Fibroblast of lung (primary cell): ENCODE measurements around the gene SLC2A8. TPM values are rescaled to one million over a fixed set of nuclear protein-coding genes. Genes with fewer than 3 reads are reported as not detected.
A peak's percentile ranks its signal among the peaks of the same experiment; 100 is the strongest.

Experiments
- DNase-seq, 2 donors: peaks; one replicate each; pipeline versions ENCODE4 v3.0.0 to v3.0.0-alpha.2; 2010; ENCODE audit warnings: low read depth in 2 of 2
- H2AFZ ChIP-seq: 2 replicates; pipeline ENCODE4 v1.5.1; 2012; ENCODE audit warnings: low read length, control low read depth, inconsistent platforms
- H3K27ac ChIP-seq: 2 replicates; pipeline ENCODE4 v1.5.1; 2011; ENCODE audit warnings: low read length, control low read depth; ENCODE audit not compliant: insufficient read depth
- H3K27me3 ChIP-seq: 2 replicates; pipeline ENCODE4 v1.5.1; 2011; ENCODE audit warnings: mild to moderate bottlenecking, low read length; ENCODE audit not compliant: control insufficient read depth, insufficient read depth
- H3K36me3 ChIP-seq: 2 replicates; pipeline ENCODE4 v1.5.1; 2011; ENCODE audit warnings: low read length; ENCODE audit not compliant: control insufficient read depth, insufficient read depth
- H3K4me1 ChIP-seq: 2 replicates; pipeline ENCODE4 v1.5.1; 2011; ENCODE audit warnings: low read length; ENCODE audit not compliant: control insufficient read depth, insufficient read depth; ENCODE audit errors: extremely low read depth
- H3K4me2 ChIP-seq: 2 replicates; pipeline ENCODE4 v1.5.1; 2011; ENCODE audit warnings: low read length, control low read depth; ENCODE audit not compliant: insufficient read depth; ENCODE audit errors: extremely low read depth
- H3K4me3 ChIP-seq, 4 experiments: fragments of 200-600 bp in 1 of 4; sonication (generic) in 1 of 4; replicated peaks in 1 of 4; 2 replicates each; pipeline ENCODE4 v1.5.1; 2011 to 2016; ENCODE audit warnings: low read length in 4 of 4, low read depth in 3 of 4, mild to moderate bottlenecking in 3 of 4, control low read depth in 2 of 4, inconsistent platforms in 1 of 4, mixed read lengths in 1 of 4; ENCODE audit not compliant: insufficient read depth in 1 of 4; ENCODE audit errors: control extremely low read depth in 1 of 4
- H3K79me2 ChIP-seq: 2 replicates; pipeline ENCODE4 v1.5.1; 2012; ENCODE audit warnings: mild to moderate bottlenecking, low read length, inconsistent platforms; ENCODE audit not compliant: control insufficient read depth, insufficient read depth
- H3K9ac ChIP-seq: 2 replicates; pipeline ENCODE4 v1.5.1; 2011; ENCODE audit warnings: mild to moderate bottlenecking, low read length, control low read depth; ENCODE audit not compliant: insufficient read depth
- H3K9me3 ChIP-seq: 2 replicates; pipeline ENCODE4 v1.5.1; 2012; ENCODE audit warnings: low read depth, low read length; ENCODE audit not compliant: control insufficient read depth, insufficient read depth
- H4K20me1 ChIP-seq: 2 replicates; pipeline ENCODE4 v1.5.1; 2011; ENCODE audit warnings: low read length; ENCODE audit not compliant: control insufficient read depth, insufficient read depth; ENCODE audit errors: extremely low read depth
- CTCF ChIP-seq, 2 donors: IDR thresholded peaks in 1 of 2; conservative IDR thresholded peaks in 1 of 2; 1 replicate in 1 of 2; 2 replicates in 1 of 2; pipeline ENCODE4 v1.5.1; 2011 to 2012; ENCODE audit warnings: low read length in 2 of 2, control low read depth in 1 of 2, inconsistent platforms in 1 of 2, low read depth in 1 of 2, mild to moderate bottlenecking in 1 of 2
- EZH2 ChIP-seq: IDR thresholded peaks from 2 replicates; pipeline ENCODE4 v1.5.1; 2012; ENCODE audit warnings: low read length, control low read depth, mild to moderate bottlenecking; ENCODE audit errors: missing control alignments
- polyA plus RNA-seq, 2 donors: library from polyadenylated mRNA; depleted of rRNA in 1 of 2; stranded (reverse) in 1 of 2; unstranded in 1 of 2; fragments of >200 nt; gene quantifications; 2 replicates each; pipeline ENCODE4 v1.2.1, GENCODE V29; 2011 to 2012; ENCODE audit warnings: missing spikeins in 1 of 2
- total RNA-seq: library from RNA; depleted of rRNA; stranded (reverse); fragments of >200 nt; gene quantifications from 2 replicates; pipeline ENCODE4 v1.2.1, GENCODE V29; 2014

SLC2A8 gene
- total and polyA plus RNA-seq, 2 donors (not counting 1 experiment from before 2014, with no cell fraction given) = 4.6 to 11.4 TPM

DNA sequence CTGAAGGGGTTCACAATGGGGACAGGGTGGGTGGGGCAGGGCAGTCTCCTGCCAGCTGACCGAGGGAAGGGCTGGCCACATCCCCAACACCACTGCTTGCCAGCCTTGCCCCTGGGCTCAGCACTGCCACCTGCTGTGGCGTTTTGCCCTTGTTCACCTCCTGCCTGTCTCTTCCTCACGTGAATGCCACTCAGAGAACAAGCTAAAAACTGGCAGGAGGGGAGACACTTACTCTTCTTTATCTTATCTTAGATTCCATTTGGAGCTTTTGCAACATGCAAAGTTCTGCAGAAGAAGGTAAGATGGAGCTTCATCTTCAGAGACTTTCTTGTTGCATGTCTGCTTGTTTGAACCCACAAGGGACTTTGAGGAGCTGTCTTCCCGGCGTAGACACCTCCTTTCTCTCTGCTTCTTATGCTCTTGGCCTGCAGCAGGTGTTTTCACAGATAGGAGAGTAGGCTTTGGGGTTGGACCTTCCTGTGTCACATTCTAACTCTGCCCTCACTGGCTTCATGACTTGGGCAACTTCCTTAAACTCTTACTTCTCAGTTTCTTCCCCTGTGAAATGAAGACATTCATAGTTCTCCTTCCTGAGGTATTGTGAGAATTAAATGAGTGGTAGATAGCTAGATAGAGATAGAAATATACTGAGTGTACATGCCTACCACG, 58.5 kb downstream of the SLC2A8 start:
- H2AFZ ChIP-seq = no peak overlapping the region
- no peaks in the 10 kb centered on the region for H3K4me1 ChIP-seq
- no peaks in the 10 kb centered on the region for H3K27me3 ChIP-seq
- H3K9ac ChIP-seq = no peak overlapping the region
- H3K36me3 ChIP-seq = peaks cover 9% of the 10 kb centered on the region
- H3K4me3 ChIP-seq = no peak overlapping the region
- H3K79me2 ChIP-seq = peaks cover 7% of the 10 kb centered on the region
- no peak overlapping the region for H3K4me2 ChIP-seq
- TF ChIP-seq CTCF (conservative IDR thresholded peaks at IDR 0.05 in 1 of 2, IDR thresholded peaks at IDR 0.05 in 1 of 2; ENCODE audit: low read depth in 1 of 2, low read length in 2 of 2) = peak in 1 of 2 donors; percentile 23
- TF ChIP-seq EZH2 = no peak
- H4K20me1 ChIP-seq = no peaks in the 10 kb centered on the region
- no peaks in the 10 kb centered on the region for H3K9me3 ChIP-seq
- no peak for DNase-seq
- H3K27ac ChIP-seq = no peak overlapping the region

DNA sequence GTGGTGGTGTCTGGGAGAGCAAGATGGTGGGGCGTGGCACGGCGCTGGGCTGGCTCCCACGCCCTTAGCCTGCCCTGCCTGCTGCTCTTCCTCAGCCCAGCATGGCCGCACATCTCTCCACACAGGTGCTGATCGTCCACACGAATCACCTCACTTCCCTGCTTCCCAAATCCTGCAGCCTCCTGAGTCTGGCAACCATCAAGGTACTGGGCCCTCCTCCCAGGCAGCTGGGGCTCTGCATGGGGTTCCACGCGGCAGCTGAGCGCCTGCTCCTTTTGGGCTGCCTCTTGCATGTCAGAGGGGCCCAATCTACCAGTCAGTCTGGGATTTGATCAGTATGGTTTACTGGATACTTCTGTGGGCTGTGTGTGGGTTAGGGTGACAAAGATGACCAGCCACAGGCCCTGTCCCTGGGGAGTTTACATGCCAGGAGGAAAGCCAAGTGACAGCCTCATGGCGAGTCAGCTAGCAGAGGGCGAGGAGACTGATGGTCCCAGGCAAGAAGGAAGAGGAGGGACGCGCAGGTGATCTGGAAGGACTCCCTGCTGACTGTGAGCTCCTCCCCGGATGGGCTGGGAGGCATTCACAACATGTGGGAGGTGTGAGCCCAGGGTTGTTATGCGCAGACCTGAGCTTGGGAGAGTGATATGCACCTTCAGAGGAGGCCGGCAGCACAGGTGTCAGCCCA, 60.4 kb downstream of the SLC2A8 start:
- H4K20me1 ChIP-seq = no peaks in the 10 kb centered on the region
- no peaks in the 10 kb centered on the region for H3K79me2 ChIP-seq
- H3K4me1 ChIP-seq = no peaks in the 10 kb centered on the region
- no peak overlapping the region for H2AFZ ChIP-seq
- no peak overlapping the region for H3K9ac ChIP-seq
- TF ChIP-seq CTCF (conservative IDR thresholded peaks at IDR 0.05 in 1 of 2, IDR thresholded peaks at IDR 0.05 in 1 of 2; ENCODE audit: low read depth in 1 of 2, low read length in 2 of 2) (no peak), EZH2 (no peak)
- DNase-seq = no peak
- H3K4me3 ChIP-seq = no peak overlapping the region
- peaks cover 14% of the 10 kb centered on the region for H3K36me3 ChIP-seq
- H3K9me3 ChIP-seq = no peaks in the 10 kb centered on the region
- no peaks in the 10 kb centered on the region for H3K27me3 ChIP-seq
- no peak overlapping the region for H3K4me2 ChIP-seq
- no peak overlapping the region for H3K27ac ChIP-seq

Other genes starting within 250 kb of the SLC2A8 start
- gene GARNL3, start 132.4 kb upstream of the SLC2A8 start, total RNA-seq = 3.9 and 6.4 TPM in 2 replicates
- gene GARNL3, start 132.4 kb upstream of the SLC2A8 start, polyA plus RNA-seq = 0.78 and 1.5 TPM in 2 replicates
- gene ZNF79, start 27.2 kb downstream of the SLC2A8 start, total RNA-seq = 12.6 and 15.0 TPM in 2 replicates
- 4.9 and 5.3 TPM in 2 replicates for gene ZNF79, start 27.2 kb downstream of the SLC2A8 start, polyA plus RNA-seq
- gene RPL12, start 54.2 kb downstream of the SLC2A8 start, total RNA-seq = 1,387 and 1,751 TPM in 2 replicates
- gene RPL12, start 54.2 kb downstream of the SLC2A8 start, polyA plus RNA-seq = 1,726 and 1,973 TPM in 2 replicates
- gene LRSAM1, start 54.3 kb downstream of the SLC2A8 start, total RNA-seq = 10.0 and 18.0 TPM in 2 replicates
- 6.8 and 8.6 TPM in 2 replicates for gene LRSAM1, start 54.3 kb downstream of the SLC2A8 start, polyA plus RNA-seq
- 19.8 and 36.0 TPM in 2 replicates for gene STXBP1, start 215.1 kb downstream of the SLC2A8 start, total RNA-seq
- gene STXBP1, start 215.1 kb downstream of the SLC2A8 start, polyA plus RNA-seq = 25.6 and 34.6 TPM in 2 replicates